Stimulated activated naive CD8-positive, alpha-beta T cell treated with anti-CD3 and anti-CD28 coated beads, Interleukin-15, Interleukin-2, amounts not matched to agents 100 ng/mL and 50 ng/mL, for 24 hours (primary cell): ENCODE results near the gene NEK3.
"Not testable (repeated sequence)": the region's sequence is repeated elsewhere in the genome, so short reads cannot be mapped to it uniquely, and the experiment has no call there.

ENCODE experiments used
- H3K27ac Mint-ChIP-seq: one replicate; pipeline ENCODE4 v1.8.0; 2021; ENCODE audit warnings: mild to moderate bottlenecking, mixed read lengths
- H3K27me3 Mint-ChIP-seq: one replicate; pipeline ENCODE4 v1.8.0; 2021; ENCODE audit warnings: mixed read lengths
- H3K36me3 Mint-ChIP-seq: one replicate; pipeline ENCODE4 v1.8.0; 2021; ENCODE audit warnings: low read depth, mixed read lengths
- H3K4me1 Mint-ChIP-seq: one replicate; pipeline ENCODE4 v1.8.0; 2021; ENCODE audit warnings: low read depth, mixed read lengths
- H3K4me3 Mint-ChIP-seq: one replicate; pipeline ENCODE4 v1.8.0; 2021; ENCODE audit warnings: mild to moderate bottlenecking, mixed read lengths
- H3K9me3 Mint-ChIP-seq: one replicate; pipeline ENCODE4 v1.8.0; 2021; ENCODE audit warnings: mixed read lengths

NEK3 gene

DNA sequence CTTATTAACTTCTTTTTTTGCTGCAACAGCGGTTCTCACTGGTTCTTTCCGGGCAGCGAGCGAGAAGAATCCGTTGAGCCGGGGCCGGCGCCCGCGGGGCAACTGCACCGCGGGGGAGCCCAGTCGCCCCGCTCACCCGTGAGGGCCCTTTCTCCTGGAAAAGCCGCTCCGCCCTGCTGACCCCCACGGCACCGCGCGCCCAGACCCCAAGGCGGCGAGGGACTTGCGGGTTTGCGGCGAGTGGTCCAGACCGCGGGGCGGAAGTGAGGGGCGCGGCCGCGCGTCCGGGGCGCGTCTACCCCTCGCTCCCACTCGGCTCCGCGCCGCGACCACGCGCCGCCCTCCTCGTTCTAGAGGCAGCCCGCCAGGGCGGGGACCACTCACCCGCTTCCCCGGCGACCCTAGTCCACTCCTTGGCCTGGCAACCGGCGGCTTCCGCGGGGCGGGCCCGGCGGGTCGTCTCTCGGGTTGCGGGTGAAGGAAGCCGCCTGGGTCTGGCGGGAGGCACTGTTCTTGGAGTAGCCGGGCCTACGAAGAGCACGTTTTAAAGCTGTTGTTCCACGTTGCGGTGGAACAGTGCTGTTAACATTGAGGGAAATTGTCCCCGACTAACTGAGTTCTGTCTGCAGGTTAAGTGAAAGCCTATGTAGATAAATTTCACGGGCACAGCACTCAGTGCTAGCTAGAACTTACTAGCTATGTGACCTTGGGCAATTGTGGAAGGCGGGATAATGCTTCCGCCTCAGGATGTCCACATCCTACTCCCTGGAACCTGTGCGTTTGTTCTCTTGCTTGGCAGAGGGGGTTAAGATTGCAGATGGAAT lies at the start of gene NEK3:
Gene NEK3 (minus strand): TSS at position 439 of the 824 bp plus-strand sequence. CDS start 3,406 bp downstream, outside the sequence.
- H3K9me3 Mint-ChIP-seq: no peaks in the 10 kb centered on the region
- peak within 1 kb of the TSS; percentile 69 for H3K27ac Mint-ChIP-seq
- H3K27me3 Mint-ChIP-seq: peaks cover 5% of the 10 kb centered on the region
- no peaks in the 10 kb centered on the region for H3K36me3 Mint-ChIP-seq
- H3K4me1 Mint-ChIP-seq: peaks cover 35% of the 10 kb centered on the region
- H3K4me3 Mint-ChIP-seq: peak within 1 kb of the TSS; percentile 82

DNA sequence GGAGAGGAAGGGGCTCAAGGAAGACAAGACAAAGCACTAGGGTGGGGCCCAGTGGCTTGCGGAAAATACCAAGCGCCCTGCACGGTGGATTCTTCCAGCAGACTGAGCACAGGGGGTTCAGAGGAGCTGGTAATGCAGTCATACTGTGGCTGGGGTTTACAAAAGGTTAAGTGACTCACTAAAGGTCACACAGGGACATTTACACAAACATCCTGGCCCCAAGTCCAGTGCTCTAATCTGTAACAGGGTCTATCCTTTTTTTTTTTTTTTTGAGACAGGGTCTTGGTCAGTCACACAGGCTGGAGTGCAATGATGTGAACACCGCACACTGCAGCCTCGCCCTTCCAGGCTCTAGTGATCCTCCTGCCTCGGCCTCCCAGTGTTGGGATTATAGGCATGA lies 49.0 kb upstream of the NEK3 start:
- not testable (repeated sequence) for H3K9me3 Mint-ChIP-seq, H3K4me3 Mint-ChIP-seq, H3K27me3 Mint-ChIP-seq, H3K36me3 Mint-ChIP-seq, H3K4me1 Mint-ChIP-seq
- H3K27ac Mint-ChIP-seq: peak overlapping the region; percentile 50

GRCh38 chr13:52207896-52208295 lies 48.5 kb upstream of the NEK3 start:
- not testable (repeated sequence) for H3K4me1 Mint-ChIP-seq, H3K36me3 Mint-ChIP-seq, H3K4me3 Mint-ChIP-seq, H3K9me3 Mint-ChIP-seq, H3K27me3 Mint-ChIP-seq
- H3K27ac Mint-ChIP-seq: peak overlapping the region; percentile 50

GRCh38 chr13:52207337-52207736 lies 47.9 kb upstream of the NEK3 start:
- H3K4me3 Mint-ChIP-seq, H3K27me3 Mint-ChIP-seq, H3K36me3 Mint-ChIP-seq, H3K27ac Mint-ChIP-seq, H3K4me1 Mint-ChIP-seq, H3K9me3 Mint-ChIP-seq: not testable (repeated sequence)

DNA sequence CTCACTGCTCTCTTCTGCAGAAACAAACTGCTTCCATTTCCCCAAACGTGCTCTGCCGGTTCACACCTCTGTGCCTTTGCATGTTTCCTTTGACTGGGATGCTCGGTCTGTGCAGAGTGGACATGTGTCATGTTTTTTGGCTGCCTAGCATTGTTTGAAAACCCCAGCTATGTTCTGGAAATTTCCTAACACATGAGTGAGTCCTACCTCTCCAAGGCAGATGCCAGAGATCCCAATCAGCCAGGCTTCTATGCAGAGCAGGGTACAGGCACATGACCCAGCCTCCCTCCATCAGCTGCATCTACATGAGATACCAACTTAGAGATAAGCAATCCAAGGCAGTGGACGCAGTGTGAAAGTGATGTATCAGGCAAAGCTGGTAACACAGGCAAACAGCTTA lies 45.1 kb upstream of the NEK3 start:
- H3K27me3 Mint-ChIP-seq, H3K36me3 Mint-ChIP-seq, H3K27ac Mint-ChIP-seq, H3K4me3 Mint-ChIP-seq, H3K9me3 Mint-ChIP-seq, H3K4me1 Mint-ChIP-seq: not testable (repeated sequence)

DNA sequence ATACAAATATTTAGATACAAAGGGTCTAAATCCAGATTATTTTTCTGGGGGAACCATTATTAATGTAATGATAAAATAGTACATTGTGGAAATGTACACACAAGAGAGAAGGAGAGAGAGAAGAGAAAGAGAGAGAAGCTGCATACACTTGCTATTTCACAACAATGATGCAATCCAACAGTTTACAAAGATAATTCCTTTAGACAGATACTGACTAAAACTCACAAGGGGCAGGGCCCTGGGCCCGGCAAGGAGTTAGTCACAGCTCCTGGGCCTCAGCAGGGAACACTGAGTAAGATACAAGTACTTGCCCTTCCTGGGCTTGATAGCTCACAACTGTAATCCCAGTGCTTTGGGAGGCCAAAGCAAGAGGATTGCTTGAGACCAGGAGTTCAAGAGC lies 44.5 kb upstream of the NEK3 start:
- H3K4me1 Mint-ChIP-seq, H3K36me3 Mint-ChIP-seq, H3K9me3 Mint-ChIP-seq, H3K4me3 Mint-ChIP-seq, H3K27me3 Mint-ChIP-seq, H3K27ac Mint-ChIP-seq: not testable (repeated sequence)

- not testable (repeated sequence) for H3K4me1 Mint-ChIP-seq, H3K36me3 Mint-ChIP-seq, H3K27ac Mint-ChIP-seq, H3K9me3 Mint-ChIP-seq, H3K27me3 Mint-ChIP-seq, H3K4me3 Mint-ChIP-seq
Measured at GRCh38 chr13:52202506-52202905, 43.1 kb upstream of the NEK3 start.

DNA sequence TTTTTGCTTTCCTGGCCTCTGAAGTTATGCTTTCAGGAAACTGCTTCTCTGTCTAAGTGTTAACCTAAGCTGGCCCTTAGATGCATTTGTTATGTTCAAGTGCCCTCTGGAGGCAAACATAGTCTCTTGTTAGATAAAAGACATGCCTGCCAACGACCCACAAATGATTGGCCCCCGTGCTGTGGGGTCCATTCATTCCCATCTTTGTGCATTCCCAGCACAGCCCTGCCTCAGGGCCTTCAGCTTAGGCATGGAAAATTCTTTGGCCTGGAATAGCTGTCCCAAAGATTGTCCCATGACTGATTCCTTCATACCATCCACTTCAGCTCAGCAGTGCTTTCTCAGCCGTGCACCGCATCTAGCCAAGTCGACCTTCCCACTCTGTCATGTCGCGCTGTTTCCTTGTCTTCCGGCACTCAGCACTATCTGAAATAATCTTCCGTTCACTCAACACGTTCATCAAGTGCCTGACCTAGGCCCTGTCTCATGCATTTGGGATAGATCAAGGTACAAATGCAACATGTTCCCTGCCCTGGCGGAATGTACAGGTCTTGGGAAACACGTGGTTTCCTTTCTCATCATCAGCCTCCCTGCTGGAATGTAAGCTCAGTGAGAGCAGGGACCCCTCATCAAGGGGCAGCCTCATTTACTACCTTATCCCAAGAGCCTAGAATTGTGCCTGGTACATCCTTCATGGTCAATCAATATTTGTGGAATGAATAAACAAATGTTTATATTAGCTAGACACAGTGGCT lies 42.2 kb upstream of the NEK3 start:
- H3K27ac Mint-ChIP-seq, H3K27me3 Mint-ChIP-seq, H3K4me3 Mint-ChIP-seq, H3K4me1 Mint-ChIP-seq, H3K36me3 Mint-ChIP-seq, H3K9me3 Mint-ChIP-seq: not testable (repeated sequence)

GRCh38 chr13:52195401-52195837 lies 36.0 kb upstream of the NEK3 start:
- Mint-ChIP-seq H3K9me3 (no peaks in the 10 kb centered on the region), H3K27me3 (no peaks in the 10 kb centered on the region), H3K27ac (no peak overlapping the region), H3K4me1 (peaks cover 32% of the 10 kb centered on the region), H3K4me3 (peak overlapping the region; percentile 97), H3K36me3 (no peaks in the 10 kb centered on the region)

DNA sequence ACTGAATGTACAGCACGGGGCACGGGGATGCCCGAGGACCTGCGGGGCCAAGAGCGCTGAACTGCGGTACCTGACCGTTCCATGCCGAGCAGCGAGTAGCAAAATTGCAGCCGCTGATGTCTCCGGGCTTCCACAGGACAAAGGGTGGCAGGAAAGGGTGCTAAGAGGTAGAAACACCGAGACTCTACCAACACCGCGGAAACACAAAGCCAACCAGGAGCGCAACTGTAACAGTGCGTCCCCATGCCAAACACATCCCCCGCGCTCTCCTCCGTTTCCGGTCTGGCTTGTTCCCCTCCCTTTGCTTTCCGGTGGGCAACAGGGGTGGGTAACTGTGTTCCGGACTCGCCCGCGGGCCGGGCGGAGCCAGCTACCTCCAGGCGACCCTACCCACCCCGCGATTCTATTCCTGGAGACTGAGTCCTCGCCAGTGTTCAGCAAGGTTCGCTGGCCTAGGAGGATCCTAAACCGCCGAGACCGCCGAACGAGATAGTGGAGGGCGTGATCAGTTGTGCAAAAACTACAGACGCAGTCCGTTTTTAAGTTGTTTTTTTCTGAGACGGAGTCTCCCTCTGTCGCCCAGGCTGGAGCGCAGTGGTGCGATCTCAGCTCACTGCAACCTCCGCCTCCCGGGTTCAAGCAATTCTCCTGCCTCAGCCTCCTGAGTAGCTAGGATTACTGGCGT lies 34.9 kb upstream of the NEK3 start:
- Mint-ChIP-seq H3K27ac (peak overlapping the region; percentile 96), H3K36me3 (peaks cover 9% of the 10 kb centered on the region), H3K9me3 (no peaks in the 10 kb centered on the region), H3K27me3 (no peaks in the 10 kb centered on the region), H3K4me1 (peaks cover 42% of the 10 kb centered on the region), H3K4me3 (peak overlapping the region; percentile 97)

- peaks cover 48% of the 10 kb centered on the region for H3K4me1 Mint-ChIP-seq
- not testable (repeated sequence) for H3K36me3 Mint-ChIP-seq, H3K9me3 Mint-ChIP-seq, H3K27me3 Mint-ChIP-seq
- H3K27ac Mint-ChIP-seq: peak overlapping the region; percentile 96
- peak overlapping the region; percentile 97 for H3K4me3 Mint-ChIP-seq
Measured at GRCh38 chr13:52193587-52194183, 34.3 kb upstream of the NEK3 start.

DNA sequence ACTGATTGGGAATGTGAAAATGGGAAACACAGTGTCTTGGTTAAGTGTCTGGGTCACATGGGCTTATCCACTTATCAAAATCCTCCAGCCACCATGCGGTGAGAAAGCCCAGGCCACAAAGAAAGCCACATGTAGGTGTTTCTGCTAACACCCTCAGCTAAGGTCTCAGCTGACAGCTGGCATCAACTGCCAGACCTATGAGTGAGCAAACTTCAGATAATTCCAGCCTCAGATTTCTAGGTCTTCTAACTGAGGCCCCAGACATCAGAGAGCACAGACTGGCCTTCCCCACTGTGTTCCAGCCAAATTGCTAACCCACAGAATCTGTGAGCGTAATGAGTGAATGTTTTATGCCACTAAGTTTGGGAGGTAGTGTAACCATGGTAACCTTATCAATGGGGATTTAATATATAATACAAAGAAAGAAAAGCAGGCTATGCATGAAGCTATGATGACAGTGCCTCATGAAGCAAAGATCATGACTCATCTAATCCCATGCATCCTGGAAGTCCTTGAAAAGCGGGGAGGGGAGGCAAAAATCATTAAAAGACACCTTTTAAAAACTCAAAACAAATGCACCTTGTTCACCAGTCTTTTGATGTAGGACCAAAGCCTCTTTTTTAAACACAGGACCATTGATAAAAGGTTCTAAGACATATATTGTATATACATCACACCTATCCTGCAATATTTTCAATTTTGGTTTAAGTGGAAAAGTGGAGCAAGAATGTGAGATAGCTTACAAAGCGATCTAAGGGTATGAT lies 28.2 kb upstream of the NEK3 start:
- peak overlapping the region; percentile 67 for H3K27ac Mint-ChIP-seq
- H3K27me3 Mint-ChIP-seq, H3K4me3 Mint-ChIP-seq, H3K9me3 Mint-ChIP-seq: not testable (repeated sequence)
- H3K36me3 Mint-ChIP-seq: peaks cover 31% of the 10 kb centered on the region
- H3K4me1 Mint-ChIP-seq: peaks cover 53% of the 10 kb centered on the region

- no peak overlapping the region for H3K27ac Mint-ChIP-seq
- peaks cover 31% of the 10 kb centered on the region for H3K36me3 Mint-ChIP-seq
- H3K9me3 Mint-ChIP-seq: no peaks in the 10 kb centered on the region
- H3K27me3 Mint-ChIP-seq: no peaks in the 10 kb centered on the region
- no peak overlapping the region for H3K4me3 Mint-ChIP-seq
- H3K4me1 Mint-ChIP-seq: peaks cover 50% of the 10 kb centered on the region
Measured at GRCh38 chr13:52187029-52187423, 27.6 kb upstream of the NEK3 start.

GRCh38 chr13:52181316-52181954 lies 22.0 kb upstream of the NEK3 start:
- not testable (repeated sequence) for H3K27me3 Mint-ChIP-seq, H3K4me3 Mint-ChIP-seq, H3K4me1 Mint-ChIP-seq, H3K27ac Mint-ChIP-seq, H3K9me3 Mint-ChIP-seq
- H3K36me3 Mint-ChIP-seq: peaks cover 43% of the 10 kb centered on the region
